ENCODE results near the gene PAX5.

Gene PAX5

GRCh38 chr9:36787709-36788108 lies 246.4 kb downstream of the PAX5 start:
- H3K4me3 ChIP-seq: no peak overlapping the region
- H3K4me2 ChIP-seq: no peak overlapping the region; a peak in 1 of 22 replicates
- H3K27me3 ChIP-seq: no peaks in the 10 kb centered on the region
- peaks cover 0 to 6% (median 0%) of the 10 kb centered on the region in 11 experiments; a peak in 5 of 22 replicates for H3K9me3 ChIP-seq (replicated peaks in 1 of 11)
- H3K4me1 ChIP-seq: peaks cover 0 to 7% (median 0%) of the 10 kb centered on the region in 10 experiments; a peak in 4 of 20 replicates
- no peaks in the 10 kb centered on the region for H3K36me3 ChIP-seq
- no peaks in the 10 kb centered on the region for H4K20me1 ChIP-seq
- H3K27ac ChIP-seq: no peak overlapping the region
- no peak for TF ChIP-seq Cebpa-rat (IDR thresholded peaks at IDR 0.05)
- no peak overlapping the region for H3K9ac ChIP-seq
